Activated CD4-positive, alpha-beta T cell treated with anti-CD3 and anti-CD28 coated beads, Interleukin-2, amount 10 ng/mL, durations not matched to agents 7 days and 5 days (primary cell): Measurements from ENCODE around the gene WIPF2. TPM values are rescaled to one million over a fixed set of nuclear protein-coding genes. Genes with fewer than 3 reads are reported as not detected.
"Not testable (repeated sequence)": the region's sequence is repeated elsewhere in the genome, so short reads cannot be mapped to it uniquely, and the experiment has no call there.

Experiments
- CTCF ChIA-PET: fragments of 350-600 bp; sonication (Branson Sonifier 250); formaldehyde crosslinking; loops from one replicate; lab custom pipeline; 2021; ENCODE audit warnings: antibody characterized with exemption; lab: Charles Lee
- POLR2A ChIA-PET: fragments of 350-600 bp; sonication (Branson Sonifier 250); formaldehyde crosslinking; loops from one replicate; lab custom pipeline; 2021; ENCODE audit warnings: antibody characterized with exemption; lab: Charles Lee
- DNase-seq: peaks from one replicate; pipeline ENCODE4 v3.0.0-alpha.2; 2020
- H3K27ac Mint-ChIP-seq: one replicate; pipeline ENCODE4 v1.8.0; 2021; ENCODE audit warnings: mild to moderate bottlenecking, moderate library complexity, mixed read lengths
- H3K27me3 Mint-ChIP-seq: one replicate; pipeline ENCODE4 v1.8.0; 2021; ENCODE audit warnings: mixed read lengths
- H3K36me3 Mint-ChIP-seq: one replicate; pipeline ENCODE4 v1.8.0; 2021; ENCODE audit warnings: low read depth, mixed read lengths
- H3K4me1 Mint-ChIP-seq: one replicate; pipeline ENCODE4 v1.8.0; 2021; ENCODE audit warnings: mixed read lengths
- H3K4me3 Mint-ChIP-seq: one replicate; pipeline ENCODE4 v1.8.0; 2021; ENCODE audit warnings: mild to moderate bottlenecking, moderate library complexity, mixed read lengths
- H3K9me3 Mint-ChIP-seq: one replicate; pipeline ENCODE4 v1.8.0; 2021; ENCODE audit warnings: mixed read lengths
- total RNA-seq, 2 experiments: library from RNA; stranded (reverse); gene quantifications; one replicate each; pipeline ENCODE4 v1.2.3, GENCODE V29; 2021

The WIPF2 gene
- total RNA-seq, 2 experiments from 2014 or later: 23.7 to 26.7 TPM

GRCh38 chr17:40287494-40288369 lies 68.6 kb downstream of the WIPF2 start, which contains the start of gene CDC6:
Gene CDC6 (plus strand): TSS chr17:40287879. CDS start chr17:40289421, 1,542 bp downstream.
- DNase-seq: peak; percentile 100
- H3K4me3 Mint-ChIP-seq: peak within 1 kb of the TSS; percentile 99
- ChIA-PET POLR2A (interaction anchor here (0.6 to 1.1 kb wide), 5 partner anchors 13 to 655 kb away, joined by 3 to 4 read pairs (median 3); partner anchors contain the start of gene WIPF2), CTCF (interaction anchor here (0.6 to 1.6 kb wide), 8 partner anchors 17 to 307 kb away, joined by 3 to 6 read pairs (median 4); partner anchors contain the start of gene PSMD3)
- H3K27ac Mint-ChIP-seq: peak within 1 kb of the TSS; percentile 99
- no peaks in the 10 kb centered on the region for H3K27me3 Mint-ChIP-seq
- peaks cover 52% of the 10 kb centered on the region for H3K4me1 Mint-ChIP-seq
- H3K36me3 Mint-ChIP-seq: peaks cover 32% of the 10 kb centered on the region
- no peaks in the 10 kb centered on the region for H3K9me3 Mint-ChIP-seq

- Mint-ChIP-seq H3K4me1 (peaks cover 41% of the 10 kb centered on the region), H3K4me3 (no peak overlapping the region), H3K36me3 (peaks cover 50% of the 10 kb centered on the region), H3K27ac (no peak overlapping the region), H3K27me3 (no peaks in the 10 kb centered on the region), H3K9me3 (no peaks in the 10 kb centered on the region)
- DNase-seq: peak; percentile 73
- ChIA-PET POLR2A (no interaction called here), CTCF (interaction anchor here (1.0 to 1.8 kb wide), 7 partner anchors 8 to 269 kb away, joined by 3 to 6 read pairs (median 4); no protein-coding TSS in a partner anchor)
These were observed 71.7 kb downstream of the WIPF2 start for GRCh38 chr17:40290629-40291280.

GRCh38 chr17:40291281-40291664 lies 72.2 kb downstream of the WIPF2 start:
- Mint-ChIP-seq H3K4me1 (peaks cover 44% of the 10 kb centered on the region), H3K36me3 (peaks cover 55% of the 10 kb centered on the region), H3K9me3 (no peaks in the 10 kb centered on the region), H3K4me3 (no peak overlapping the region), H3K27me3 (no peaks in the 10 kb centered on the region), H3K27ac (peak overlapping the region; percentile 7)
- ChIA-PET CTCF (interaction anchor here (0.6 to 1.8 kb wide), 7 partner anchors 27 to 269 kb away, joined by 3 to 4 read pairs (median 3); no protein-coding TSS in a partner anchor), POLR2A (no interaction called here)
- DNase-seq: no peak

DNA sequence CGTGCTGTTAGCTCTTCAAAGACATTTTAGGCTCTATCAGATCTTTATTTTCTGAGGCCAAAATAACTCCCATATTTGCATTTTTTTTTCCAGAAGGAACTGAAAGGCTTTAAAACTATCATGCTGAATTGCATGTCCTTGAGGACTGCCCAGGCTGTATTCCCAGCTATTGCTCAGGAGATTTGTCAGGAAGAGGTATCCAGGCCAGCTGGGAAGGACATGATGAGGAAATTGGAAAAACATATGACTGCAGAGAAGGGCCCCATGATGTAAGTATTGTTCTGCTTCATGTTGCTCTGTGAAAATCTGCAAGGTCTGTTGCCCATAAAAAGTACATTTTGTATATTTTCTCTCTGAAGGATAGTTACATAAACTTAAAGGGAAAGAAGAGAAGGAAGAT lies 74.3 kb downstream of the WIPF2 start:
- Mint-ChIP-seq H3K4me1 (peaks cover 34% of the 10 kb centered on the region), H3K36me3 (peaks cover 58% of the 10 kb centered on the region), H3K27me3 (no peaks in the 10 kb centered on the region), H3K4me3 (no peak overlapping the region), H3K27ac (no peak overlapping the region), H3K9me3 (no peaks in the 10 kb centered on the region)
- CTCF ChIA-PET: interaction anchor here (0.6 to 1.8 kb wide), 6 partner anchors 26 to 306 kb away, joined by 3 to 7 read pairs (median 4); no protein-coding TSS in a partner anchor
- no peak for DNase-seq
- POLR2A ChIA-PET: interaction anchor here (0.6 kb wide), 1 partner anchor 156 kb away, joined by 4 read pairs; no protein-coding TSS in a partner anchor

GRCh38 chr17:40295488-40296436 lies 76.7 kb downstream of the WIPF2 start:
- POLR2A ChIA-PET: no interaction called here
- Mint-ChIP-seq H3K27me3 (no peaks in the 10 kb centered on the region), H3K27ac (no peak overlapping the region), H3K36me3 (peaks cover 53% of the 10 kb centered on the region), H3K4me1 (peaks cover 24% of the 10 kb centered on the region), H3K4me3 (no peak overlapping the region), H3K9me3 (no peaks in the 10 kb centered on the region)
- CTCF ChIA-PET: interaction anchor here (0.6 to 2.2 kb wide), 7 partner anchors 11 to 116 kb away, joined by 3 to 8 read pairs (median 6); no protein-coding TSS in a partner anchor
- no peak for DNase-seq

DNA sequence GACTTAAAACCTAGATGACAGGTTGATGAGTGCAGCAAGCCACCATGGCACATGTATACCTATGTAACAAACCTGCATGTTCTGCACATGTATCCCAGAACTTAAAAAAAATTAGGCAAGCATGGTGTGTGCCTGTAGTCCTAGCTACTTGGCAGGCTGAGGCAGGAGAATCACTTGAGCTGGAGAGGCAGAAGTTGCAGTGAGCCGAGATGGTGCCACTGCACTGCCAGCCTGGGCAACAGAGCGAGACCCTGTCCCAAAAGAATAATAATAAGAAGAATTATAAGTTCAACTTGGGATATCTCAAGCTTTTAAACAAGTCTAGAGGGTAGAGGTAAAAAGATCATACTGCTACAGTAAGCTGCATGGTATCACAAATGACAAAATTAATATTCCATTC lies 78.4 kb downstream of the WIPF2 start:
- H3K4me1 Mint-ChIP-seq: peaks cover 20% of the 10 kb centered on the region
- no peak overlapping the region for H3K4me3 Mint-ChIP-seq
- ChIA-PET POLR2A (no interaction called here), CTCF (interaction anchor here (1.0 to 1.4 kb wide), 4 partner anchors 10 to 106 kb away, joined by 3 to 7 read pairs (median 4); no protein-coding TSS in a partner anchor)
- H3K36me3 Mint-ChIP-seq: peaks cover 58% of the 10 kb centered on the region
- H3K9me3 Mint-ChIP-seq: no peaks in the 10 kb centered on the region
- DNase-seq: no peak
- no peak overlapping the region for H3K27ac Mint-ChIP-seq
- no peaks in the 10 kb centered on the region for H3K27me3 Mint-ChIP-seq

DNA sequence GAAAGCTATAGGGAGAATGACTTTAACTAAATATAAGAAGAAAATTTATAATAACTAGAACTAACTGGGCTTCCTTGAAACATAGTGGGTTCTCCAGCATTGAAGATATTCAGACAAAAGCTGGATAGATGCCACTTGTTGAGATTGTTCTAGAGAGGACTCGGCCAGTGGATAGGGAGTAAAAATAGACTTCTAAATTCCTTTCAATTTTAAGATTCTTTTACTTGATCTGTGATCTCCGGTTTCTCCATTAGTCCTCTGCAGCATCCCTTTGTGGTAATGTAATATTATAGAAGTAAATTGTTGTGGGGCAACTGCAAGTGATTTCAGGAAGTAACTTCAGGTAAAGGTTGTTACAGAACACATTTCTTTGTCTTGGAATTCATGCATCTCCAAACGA lies 79.6 kb downstream of the WIPF2 start:
- Mint-ChIP-seq H3K27me3 (no peaks in the 10 kb centered on the region), H3K36me3 (peaks cover 60% of the 10 kb centered on the region), H3K27ac (no peak overlapping the region), H3K9me3 (no peaks in the 10 kb centered on the region), H3K4me3 (no peak overlapping the region), H3K4me1 (peaks cover 27% of the 10 kb centered on the region)
- ChIA-PET POLR2A (interaction anchor here (1.2 kb wide), 1 partner anchor 9 kb away, joined by 3 read pairs; no protein-coding TSS in a partner anchor), CTCF (interaction anchor here (0.5 to 2.8 kb wide), 6 partner anchors 9 to 59 kb away, joined by 3 to 14 read pairs (median 4); no protein-coding TSS in a partner anchor)
- no peak for DNase-seq

- H3K9me3 Mint-ChIP-seq, H3K27me3 Mint-ChIP-seq, H3K27ac Mint-ChIP-seq, H3K4me3 Mint-ChIP-seq, DNase-seq: not testable (repeated sequence)
- CTCF ChIA-PET: interaction anchor here (0.5 to 2.8 kb wide), 8 partner anchors 9 to 237 kb away, joined by 3 to 14 read pairs (median 4); no protein-coding TSS in a partner anchor
- peaks cover 31% of the 10 kb centered on the region for H3K4me1 Mint-ChIP-seq
- peaks cover 63% of the 10 kb centered on the region for H3K36me3 Mint-ChIP-seq
- POLR2A ChIA-PET: interaction anchor here (1.2 kb wide), 1 partner anchor 10 kb away, joined by 3 read pairs; no protein-coding TSS in a partner anchor
These were observed 80.2 kb downstream of the WIPF2 start for GRCh38 chr17:40299159-40299757.

- no peak overlapping the region for H3K4me3 Mint-ChIP-seq
- H3K27ac Mint-ChIP-seq: no peak overlapping the region
- H3K9me3 Mint-ChIP-seq: no peaks in the 10 kb centered on the region
- ChIA-PET CTCF (interaction anchor here (1.4 to 7.9 kb wide), 4 partner anchors 10 to 54 kb away, joined by 3 to 82 read pairs (median 8); no protein-coding TSS in a partner anchor), POLR2A (no interaction called here)
- no peaks in the 10 kb centered on the region for H3K27me3 Mint-ChIP-seq
- peaks cover 27% of the 10 kb centered on the region for H3K4me1 Mint-ChIP-seq
- DNase-seq: no peak
- peaks cover 48% of the 10 kb centered on the region for H3K36me3 Mint-ChIP-seq
These were observed 82.2 kb downstream of the WIPF2 start for GRCh38 chr17:40301315-40301714.

DNA sequence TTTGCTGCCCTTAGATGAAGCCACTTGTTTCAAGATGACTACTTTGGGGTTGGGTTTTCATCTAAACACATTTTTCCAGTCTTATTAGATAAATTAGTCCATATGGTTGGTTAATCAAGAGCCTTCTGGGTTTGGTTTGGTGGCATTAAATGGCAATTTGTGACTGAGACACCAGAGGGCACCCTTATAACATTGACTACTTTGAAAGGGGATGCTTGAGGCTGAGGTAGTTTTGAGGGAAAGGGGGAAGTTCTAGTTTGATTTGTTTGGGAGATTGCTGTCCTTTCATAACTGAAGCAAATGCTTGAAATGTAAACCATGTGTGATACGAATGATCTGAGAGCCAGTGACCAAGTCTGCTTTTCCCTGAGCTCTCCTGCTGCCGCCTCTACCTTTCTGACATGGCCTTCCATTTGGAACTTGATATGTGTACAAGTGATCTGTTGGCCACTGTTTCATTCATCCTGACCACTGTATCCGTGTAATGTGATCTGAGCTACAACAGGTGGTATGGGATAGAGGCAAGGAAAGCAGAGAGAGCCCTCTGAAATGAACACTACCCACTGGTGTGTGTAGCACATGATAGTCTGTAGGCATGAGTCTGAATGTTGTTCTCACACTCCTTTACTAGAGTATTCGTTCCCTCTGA lies 84.0 kb downstream of the WIPF2 start:
- Mint-ChIP-seq H3K4me1 (peaks cover 22% of the 10 kb centered on the region), H3K4me3 (no peak overlapping the region), H3K27ac (no peak overlapping the region), H3K27me3 (no peaks in the 10 kb centered on the region), H3K9me3 (no peaks in the 10 kb centered on the region), H3K36me3 (peaks cover 39% of the 10 kb centered on the region)
- POLR2A ChIA-PET: interaction anchor here (1.5 kb wide), 1 partner anchor 52 kb away, joined by 5 read pairs; no protein-coding TSS in a partner anchor
- CTCF ChIA-PET: interaction anchor here (0.7 to 7.9 kb wide), 16 partner anchors 8 to 232 kb away, joined by 3 to 82 read pairs (median 3); no protein-coding TSS in a partner anchor
- DNase-seq: peak; percentile 65
